Rectal smooth muscle tissue (tissue), 1 donor: ENCODE results near the gene ANKFN1.

Experiments used
- H3K27ac ChIP-seq: one replicate; pipeline ENCODE4 v1.7.0; 2013; ENCODE audit warnings: low read depth, low read length, inconsistent platforms
- H3K27me3 ChIP-seq: one replicate; pipeline ENCODE4 v1.7.0; 2013; ENCODE audit warnings: low read length; ENCODE audit not compliant: control insufficient read depth, insufficient read depth
- H3K36me3 ChIP-seq: one replicate; pipeline ENCODE4 v1.7.0; 2013; ENCODE audit warnings: low read length; ENCODE audit not compliant: control insufficient read depth, insufficient read depth
- H3K4me1 ChIP-seq: one replicate; pipeline ENCODE4 v1.7.0; 2013; ENCODE audit warnings: low read length; ENCODE audit not compliant: control insufficient read depth, insufficient read depth
- H3K4me3 ChIP-seq: one replicate; pipeline ENCODE4 v1.7.0; 2013; ENCODE audit warnings: low read length
- H3K9ac ChIP-seq: one replicate; pipeline ENCODE4 v1.7.0; 2013; ENCODE audit warnings: low read length

ANKFN1 gene

DNA sequence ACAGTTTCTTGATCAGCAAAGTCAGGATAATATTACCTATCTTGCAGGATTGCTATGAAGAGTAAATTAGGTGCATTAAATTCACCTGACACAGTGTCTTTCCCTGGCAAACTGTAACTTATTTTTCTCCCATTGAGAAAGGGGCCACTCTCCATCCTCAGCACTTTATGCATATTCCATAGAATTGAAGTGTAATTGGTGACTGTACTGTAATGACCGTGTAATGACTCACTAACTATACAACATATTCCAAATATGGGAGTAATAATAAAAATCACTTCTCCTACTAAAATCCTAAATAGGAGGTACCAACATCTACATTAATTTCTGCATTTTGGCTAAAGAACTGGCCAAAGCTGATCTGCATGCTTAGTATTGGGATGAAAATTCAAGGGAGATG is 298.4 kb downstream of the ANKFN1 start:
- Histone ChIP-seq H3K36me3 (no peaks in the 10 kb centered on the region), H3K9ac (no peak overlapping the region), H3K27ac (no peak overlapping the region), H3K4me1 (no peaks in the 10 kb centered on the region), H3K4me3 (no peak overlapping the region), H3K27me3 (no peaks in the 10 kb centered on the region)

DNA sequence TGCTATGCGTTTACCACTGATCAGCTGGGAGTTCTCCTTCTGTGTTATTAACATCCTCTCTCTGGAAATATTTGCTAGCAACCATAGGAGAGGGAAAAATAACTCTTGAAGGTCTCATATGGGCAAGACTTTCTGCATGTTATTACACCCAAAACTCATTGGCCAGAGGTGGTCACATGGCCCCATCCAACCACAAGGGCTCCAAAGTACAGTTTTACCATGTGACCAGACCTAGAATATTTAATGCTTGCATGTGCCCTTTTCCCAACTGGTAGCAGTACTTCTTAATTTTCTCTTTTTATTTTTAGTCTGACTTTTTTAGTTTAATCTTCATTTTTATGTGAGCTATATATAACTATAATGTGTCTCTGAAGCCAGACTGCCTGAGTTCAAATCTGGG is 299.2 kb downstream of the ANKFN1 start:
- H3K27me3 ChIP-seq = no peaks in the 10 kb centered on the region
- no peaks in the 10 kb centered on the region for H3K4me1 ChIP-seq
- H3K4me3 ChIP-seq = no peak overlapping the region
- H3K9ac ChIP-seq = no peak overlapping the region
- H3K36me3 ChIP-seq = no peaks in the 10 kb centered on the region
- H3K27ac ChIP-seq = no peak overlapping the region

DNA sequence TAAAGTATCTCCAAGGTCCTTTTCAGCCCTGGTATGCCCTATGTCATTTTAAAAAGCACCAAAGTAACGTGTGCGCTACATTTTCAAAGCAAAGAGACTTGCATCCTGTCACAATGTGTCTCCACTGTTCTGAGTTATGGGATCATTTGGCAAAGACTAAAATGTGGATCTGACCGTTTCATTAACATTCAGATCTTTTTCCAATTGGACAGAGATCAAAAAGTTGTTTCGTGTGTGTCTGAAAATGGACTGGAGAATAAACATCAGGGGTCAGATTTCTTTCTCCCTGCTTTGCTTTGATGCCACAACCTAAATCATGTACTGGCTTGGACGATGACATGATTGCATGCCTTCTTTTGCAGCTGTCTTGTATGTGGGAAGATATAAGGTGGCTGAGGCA is 304.2 kb downstream of the ANKFN1 start:
- Histone ChIP-seq H3K4me1 (no peaks in the 10 kb centered on the region), H3K27ac (no peak overlapping the region), H3K36me3 (no peaks in the 10 kb centered on the region), H3K9ac (no peak overlapping the region), H3K4me3 (no peak overlapping the region), H3K27me3 (no peaks in the 10 kb centered on the region)

DNA sequence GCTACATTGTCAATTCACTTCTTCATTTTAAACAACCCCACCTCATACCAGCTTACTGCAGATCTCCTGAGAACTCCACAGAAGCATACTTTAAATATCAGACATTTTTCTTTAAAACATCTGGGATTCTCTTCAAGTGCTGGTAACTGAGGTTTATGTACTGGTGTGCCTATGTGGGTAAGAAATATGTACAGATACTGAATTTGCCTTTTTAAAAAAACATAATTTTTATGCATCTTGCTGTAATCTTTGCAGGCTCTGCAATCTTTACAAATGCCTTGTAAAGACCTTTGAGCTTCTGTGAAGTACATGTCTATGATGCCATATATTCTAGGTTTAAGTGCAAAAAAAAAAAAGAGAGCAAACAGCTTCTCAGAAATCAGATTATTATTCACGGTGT is 312.6 kb downstream of the ANKFN1 start:
- Histone ChIP-seq H3K27ac (no peak overlapping the region), H3K36me3 (no peaks in the 10 kb centered on the region), H3K4me1 (no peaks in the 10 kb centered on the region), H3K9ac (no peak overlapping the region), H3K27me3 (no peaks in the 10 kb centered on the region), H3K4me3 (no peak overlapping the region)

DNA sequence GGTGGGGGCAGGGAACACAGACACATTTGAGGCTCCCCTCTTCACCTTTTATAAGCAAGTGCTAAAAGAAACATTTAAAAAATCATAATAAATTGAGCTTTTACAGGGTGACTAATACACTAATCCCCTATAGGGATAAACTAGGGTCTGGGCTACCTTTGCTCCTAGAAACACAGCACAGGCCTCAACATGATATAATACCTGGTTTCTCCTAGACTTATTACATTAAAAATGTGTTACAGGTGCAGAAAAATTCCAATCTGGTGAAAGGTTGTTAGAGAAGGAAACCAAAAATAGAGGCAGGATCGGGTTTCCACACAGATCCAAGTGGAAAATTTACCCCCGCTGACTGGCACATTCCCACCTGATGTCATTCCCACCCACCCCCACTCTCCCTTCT is 315.6 kb downstream of the ANKFN1 start:
- Histone ChIP-seq H3K4me3 (no peak overlapping the region), H3K9ac (no peak overlapping the region), H3K4me1 (no peaks in the 10 kb centered on the region), H3K36me3 (no peaks in the 10 kb centered on the region), H3K27me3 (no peaks in the 10 kb centered on the region), H3K27ac (no peak overlapping the region)

DNA sequence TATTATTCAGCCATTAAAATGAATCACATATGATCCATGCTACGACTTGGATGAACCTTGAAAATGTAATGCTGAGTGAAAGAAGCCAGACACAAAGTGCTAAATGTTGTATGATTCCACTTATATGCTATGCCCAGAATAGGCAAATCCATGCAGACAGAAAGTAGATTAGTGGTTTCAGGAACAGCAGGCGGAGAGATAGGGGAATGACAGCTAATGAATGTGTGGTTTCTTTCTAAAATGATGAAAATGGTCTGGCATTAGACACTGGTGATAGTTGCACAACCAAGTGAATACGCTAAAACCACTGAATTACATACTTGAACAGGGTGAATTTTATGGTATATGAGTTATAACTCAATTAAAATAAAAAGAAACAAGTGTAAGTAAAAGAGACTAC is 318.4 kb downstream of the ANKFN1 start:
- Histone ChIP-seq H3K27me3 (no peaks in the 10 kb centered on the region), H3K4me1 (no peaks in the 10 kb centered on the region), H3K9ac (no peak overlapping the region), H3K27ac (no peak overlapping the region), H3K36me3 (no peaks in the 10 kb centered on the region), H3K4me3 (no peak overlapping the region)

DNA sequence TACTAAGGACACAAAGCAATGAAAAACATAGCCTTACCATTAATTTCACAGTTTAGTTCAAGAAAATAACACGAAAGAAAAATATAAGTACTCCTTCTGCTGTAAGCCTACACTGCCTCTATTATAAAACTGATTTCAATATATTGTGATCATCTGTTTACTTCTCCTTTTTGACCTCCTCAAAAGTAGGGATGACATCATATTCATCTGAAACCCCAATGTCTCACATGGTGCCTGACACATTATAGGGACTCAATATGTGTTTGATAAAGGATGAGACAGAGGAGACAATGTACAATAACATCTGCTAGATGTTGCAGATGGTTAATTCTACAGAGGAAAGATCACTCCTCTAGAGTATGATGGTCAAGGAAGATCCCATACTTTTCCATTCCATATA is 321.8 kb downstream of the ANKFN1 start:
- Histone ChIP-seq H3K4me1 (no peaks in the 10 kb centered on the region), H3K36me3 (no peaks in the 10 kb centered on the region), H3K9ac (no peak overlapping the region), H3K4me3 (no peak overlapping the region), H3K27ac (no peak overlapping the region), H3K27me3 (no peaks in the 10 kb centered on the region)

DNA sequence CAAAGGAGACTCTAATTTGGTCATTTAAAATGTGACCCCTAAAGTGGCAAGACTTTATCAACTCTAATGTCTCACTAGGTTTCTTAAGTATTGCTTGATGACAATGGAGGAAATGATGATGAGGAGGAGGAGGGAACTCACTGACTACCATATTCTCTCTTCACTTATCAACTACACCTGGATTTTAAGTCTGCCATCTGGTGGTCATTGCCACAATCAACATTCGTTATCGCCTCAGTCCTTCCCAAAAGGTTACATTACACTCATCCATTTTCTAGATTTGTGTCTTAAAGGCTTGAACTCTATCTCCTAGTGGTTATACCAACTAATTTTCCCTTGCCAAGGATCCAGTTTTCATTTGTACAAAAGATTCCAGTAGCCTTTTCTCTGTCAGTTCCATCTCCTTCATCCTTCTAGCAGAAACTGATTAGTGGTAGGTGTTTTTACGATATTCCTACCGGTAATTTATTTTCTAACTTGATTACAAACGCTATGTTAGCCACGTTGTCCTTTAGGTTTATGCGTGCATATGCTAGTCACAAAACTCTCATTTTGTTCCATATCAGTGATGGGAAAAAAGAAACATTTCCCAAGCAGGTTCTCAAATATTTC is 325.7 kb downstream of the ANKFN1 start:
- no peaks in the 10 kb centered on the region for H3K27me3 ChIP-seq
- H3K4me1 ChIP-seq = no peaks in the 10 kb centered on the region
- H3K4me3 ChIP-seq = no peak overlapping the region
- no peak overlapping the region for H3K27ac ChIP-seq
- H3K36me3 ChIP-seq = no peaks in the 10 kb centered on the region
- no peak overlapping the region for H3K9ac ChIP-seq

DNA sequence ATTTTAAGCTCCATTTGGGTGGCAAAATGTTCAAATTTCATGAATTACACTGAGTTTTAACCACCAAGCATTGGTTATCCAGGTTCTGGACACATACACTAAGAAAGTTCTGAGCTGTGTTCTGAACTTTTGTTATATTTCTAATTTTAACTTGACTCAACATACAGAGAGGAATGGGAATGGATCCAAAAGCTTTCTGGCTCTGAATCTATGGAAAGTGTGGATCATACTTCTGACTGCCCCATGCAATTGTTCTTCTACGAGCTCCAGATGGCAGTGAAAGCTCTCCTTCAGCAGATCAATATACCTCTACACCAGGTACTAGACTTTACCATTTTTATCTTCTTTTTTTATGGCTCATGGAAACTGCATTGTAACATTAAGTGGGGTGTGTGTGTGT is 327.2 kb downstream of the ANKFN1 start:
- Histone ChIP-seq H3K4me3 (no peak overlapping the region), H3K27me3 (no peaks in the 10 kb centered on the region), H3K4me1 (no peaks in the 10 kb centered on the region), H3K36me3 (no peaks in the 10 kb centered on the region), H3K9ac (no peak overlapping the region), H3K27ac (no peak overlapping the region)

DNA sequence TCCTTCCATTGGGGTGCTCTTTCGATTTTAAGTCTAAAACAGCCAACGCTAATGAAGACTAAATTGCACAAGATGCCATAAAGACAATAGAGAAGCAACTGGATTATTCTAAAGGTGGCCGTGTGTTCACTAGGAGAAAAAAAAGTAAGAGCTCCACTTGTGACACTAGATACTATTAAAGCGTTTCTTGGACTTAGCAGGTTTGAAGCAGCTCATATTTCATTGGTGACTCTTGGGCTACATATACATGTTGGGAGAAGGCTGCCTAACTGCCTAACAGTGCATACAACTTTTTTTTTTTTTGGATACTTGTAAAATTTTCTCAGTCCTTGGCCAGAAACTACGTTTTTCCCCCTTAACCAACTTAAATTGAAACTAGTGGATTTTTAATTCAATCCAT is 328.4 kb downstream of the ANKFN1 start:
- Histone ChIP-seq H3K27ac (no peak overlapping the region), H3K9ac (no peak overlapping the region), H3K27me3 (no peaks in the 10 kb centered on the region), H3K4me3 (no peak overlapping the region), H3K36me3 (no peaks in the 10 kb centered on the region), H3K4me1 (no peaks in the 10 kb centered on the region)

DNA sequence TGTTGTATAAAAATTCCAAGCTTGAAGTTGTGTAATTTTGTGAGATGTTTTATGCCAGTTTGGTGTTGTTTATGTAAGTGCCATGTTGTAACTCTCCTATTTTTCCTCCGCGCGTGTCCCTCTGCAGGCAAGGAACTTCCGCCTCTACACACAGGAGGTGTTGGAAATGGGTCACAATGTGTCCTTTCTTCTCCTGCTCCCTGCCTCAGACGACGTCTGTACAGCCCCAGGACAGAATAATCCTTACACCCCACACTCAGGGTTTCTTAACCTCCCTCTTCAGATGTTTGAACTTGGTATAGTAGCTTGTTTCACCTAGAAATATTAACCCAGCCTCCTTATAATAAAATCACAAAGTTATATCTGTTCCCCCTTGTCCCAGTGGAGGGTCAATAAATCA is 329.0 kb downstream of the ANKFN1 start:
- Histone ChIP-seq H3K4me1 (no peaks in the 10 kb centered on the region), H3K27me3 (no peaks in the 10 kb centered on the region), H3K36me3 (no peaks in the 10 kb centered on the region), H3K27ac (no peak overlapping the region), H3K9ac (no peak overlapping the region), H3K4me3 (no peak overlapping the region)

DNA sequence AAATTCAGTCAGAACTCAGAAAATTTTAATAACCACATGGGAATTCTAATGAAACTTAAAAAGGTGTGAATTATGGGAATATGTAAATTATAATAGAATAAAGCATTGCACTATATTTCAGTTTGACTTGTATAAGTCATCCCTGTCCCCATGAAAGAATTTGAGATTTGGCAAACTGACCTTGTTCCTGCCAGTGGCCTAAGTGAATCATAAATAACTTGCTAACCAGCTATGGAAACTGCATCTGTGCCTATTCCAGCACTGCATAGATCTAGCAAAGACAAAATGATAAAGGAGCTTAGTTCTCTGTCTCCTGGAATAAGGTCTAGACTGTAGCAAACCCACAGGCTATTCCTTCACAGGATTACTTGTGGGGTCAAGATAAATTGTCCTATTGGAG is 333.5 kb downstream of the ANKFN1 start:
- Histone ChIP-seq H3K27me3 (no peaks in the 10 kb centered on the region), H3K4me3 (no peak overlapping the region), H3K36me3 (no peaks in the 10 kb centered on the region), H3K4me1 (no peaks in the 10 kb centered on the region), H3K27ac (no peak overlapping the region), H3K9ac (no peak overlapping the region)

DNA sequence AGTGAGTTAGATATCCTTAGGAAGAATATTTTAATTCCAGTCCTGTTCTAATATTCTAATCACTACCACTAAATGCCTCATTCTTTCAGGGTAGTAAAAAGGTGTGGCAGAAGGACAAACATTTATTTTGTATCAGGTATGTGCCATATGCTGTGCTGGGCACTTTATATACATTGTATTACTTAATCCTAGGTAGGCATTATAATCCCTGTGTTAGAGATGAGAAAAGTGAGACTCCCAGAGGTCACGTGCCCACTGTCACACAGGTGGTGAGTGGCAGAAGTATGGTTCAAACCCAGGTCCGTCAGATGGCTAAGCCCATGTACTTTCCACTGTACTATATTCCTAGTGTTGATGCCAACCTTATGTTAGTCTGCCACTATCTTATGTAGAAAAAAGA is 335.5 kb downstream of the ANKFN1 start:
- H3K9ac ChIP-seq = no peak overlapping the region
- no peak overlapping the region for H3K4me3 ChIP-seq
- H3K27me3 ChIP-seq = no peaks in the 10 kb centered on the region
- H3K4me1 ChIP-seq = no peaks in the 10 kb centered on the region
- H3K27ac ChIP-seq = no peak overlapping the region
- H3K36me3 ChIP-seq = no peaks in the 10 kb centered on the region
